Neural progenitor cell (in vitro differentiated cells): ENCODE measurements around the gene CHCHD6.

Experiments
- CTCF ChIP-seq: fragments of 200-600 bp; sonication (generic); IDR thresholded peaks from 2 replicates; pipeline ENCODE4 v1.5.1; 2017; ENCODE audit warnings: antibody characterized with exemption, mild to moderate bottlenecking
- EZH2 ChIP-seq: fragments of 200-600 bp; sonication (generic); IDR thresholded peaks from 2 replicates; pipeline ENCODE4 v1.6.1; 2017; ENCODE audit warnings: antibody characterized with exemption, mild to moderate bottlenecking, moderate library complexity
- EZH2phosphoT487 ChIP-seq: fragments of 200-600 bp; sonication (generic); IDR thresholded peaks from 2 replicates; pipeline ENCODE4 v1.6.1; 2017; ENCODE audit warnings: antibody characterized with exemption

GRCh38 chr3:126972866-126973265, 268.8 kb downstream of the CHCHD6 start:
- TF ChIP-seq CTCF (no peak), EZH2 (no peak), EZH2phosphoT487 (no peak)
